Germinal center (tissue), 1 donor: Measurements from ENCODE around the gene DYNC2LI1.
"Not testable (repeated sequence)": the region's sequence is repeated elsewhere in the genome, so short reads cannot be mapped to it uniquely, and the experiment has no call there.

Source experiments
- DNase-seq: peaks from one replicate; pipeline ENCODE4 v3.0.0; 2012; ENCODE audit warnings: mixed read lengths, low spot score

DYNC2LI1 gene

DNA sequence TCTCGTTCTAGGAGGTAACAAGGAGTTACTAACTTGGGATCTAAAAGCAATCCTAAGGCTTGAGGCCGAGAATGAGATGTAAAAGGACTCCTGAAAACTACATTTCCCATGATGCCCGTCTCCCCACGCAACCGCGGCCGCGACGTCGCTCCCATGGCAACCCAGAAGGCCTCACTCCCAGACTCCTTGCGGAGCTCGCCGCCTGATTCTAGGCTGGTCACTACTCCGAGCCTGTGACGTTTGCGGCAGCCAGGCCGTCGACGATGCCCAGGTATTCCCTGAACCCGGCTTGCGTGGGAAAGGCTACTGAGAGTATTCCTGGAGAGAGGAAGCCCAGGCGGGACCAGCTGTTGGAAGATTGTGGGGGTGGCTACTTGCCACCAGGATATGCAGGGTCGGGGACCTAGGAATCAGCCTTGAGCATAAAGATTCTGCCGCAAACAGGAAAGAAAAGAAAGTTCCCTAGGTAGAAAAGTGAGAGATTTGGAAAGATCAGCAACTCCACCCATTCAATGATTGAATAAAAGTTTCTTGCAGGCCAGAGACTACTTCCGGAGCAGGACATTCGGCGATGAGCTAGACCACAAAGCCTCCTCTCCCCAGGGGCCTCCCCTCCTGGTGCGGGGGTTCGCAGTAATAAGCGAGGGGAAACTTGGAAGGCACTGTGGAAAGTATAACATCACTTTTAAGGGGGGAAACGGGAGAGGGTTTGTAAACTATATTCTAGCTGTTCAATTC lies at the start of gene DYNC2LI1:
TSS of gene DYNC2LI1 (plus strand) at position 164 of the 738 bp plus-strand sequence. CDS start at position 264, 100 bp downstream.
- peak; percentile 84 for DNase-seq

DNA sequence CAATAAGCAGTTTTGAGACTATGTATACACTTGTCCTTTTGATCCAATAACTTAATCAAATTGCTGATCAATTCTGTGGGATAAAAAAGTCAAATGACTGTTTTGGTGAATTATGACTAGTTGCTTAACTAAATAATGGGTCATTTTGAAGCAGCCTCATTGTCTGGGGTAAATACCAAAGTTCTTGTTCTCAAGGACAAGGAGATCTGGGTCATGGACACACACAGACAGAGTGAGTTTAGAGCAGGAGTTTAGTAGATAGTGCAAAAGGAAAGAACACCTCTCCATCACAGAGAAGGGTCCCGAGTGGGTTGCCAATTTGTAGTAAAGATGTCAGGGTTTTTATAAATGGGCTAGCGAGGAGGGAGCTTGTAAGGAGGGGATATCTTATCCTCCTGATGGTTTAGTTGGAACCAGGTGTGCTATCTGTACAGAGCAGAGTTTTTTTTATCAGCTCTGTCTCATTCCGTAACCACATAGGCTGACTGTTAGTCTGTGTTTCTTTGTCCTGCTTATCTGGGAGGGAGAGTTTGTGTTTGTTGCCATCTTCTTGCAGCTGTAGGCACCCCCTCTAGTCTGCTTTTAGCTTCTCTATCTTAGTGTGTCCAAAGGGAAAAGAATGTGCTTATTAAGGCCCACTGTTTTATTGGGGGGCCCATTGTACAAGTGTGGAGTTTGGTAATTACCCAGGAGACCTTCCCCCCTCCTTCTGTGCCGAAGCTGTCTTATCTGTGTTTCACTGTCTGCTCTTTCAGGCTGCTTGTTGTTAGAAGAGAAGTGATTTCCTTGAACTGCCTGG lies 48.9 kb upstream of the DYNC2LI1 start:
- DNase-seq, result no peak

DNA sequence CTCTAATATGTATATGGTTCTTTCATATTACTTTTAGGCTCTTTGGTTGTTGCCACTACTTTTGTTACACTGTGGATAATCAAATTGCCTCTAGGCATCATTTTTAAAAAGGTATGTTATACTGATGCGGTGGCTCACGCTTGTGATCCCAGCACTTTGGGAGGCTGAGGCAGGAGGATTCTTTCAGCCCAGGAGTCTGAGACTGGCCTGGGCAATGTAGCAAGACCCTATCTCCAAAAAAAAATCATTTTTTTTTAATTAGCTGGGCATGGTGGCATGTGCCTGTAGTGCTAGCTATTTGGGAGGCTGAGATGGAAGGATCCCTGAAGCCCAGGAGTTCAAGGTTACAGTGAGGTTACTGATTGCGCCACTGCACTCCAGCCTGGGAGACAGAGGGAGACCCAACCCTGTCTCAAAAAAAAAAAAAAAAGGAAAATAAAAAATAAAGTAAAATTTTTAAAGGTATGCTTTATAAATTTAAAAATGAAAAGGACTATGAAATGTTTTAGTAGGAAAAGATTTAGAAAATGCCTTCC lies 48.1 kb upstream of the DYNC2LI1 start:
- DNase-seq, result no peak

- not testable (repeated sequence) for DNase-seq
Observed at GRCh38 chr2:43726961-43727633, 46.7 kb upstream of the DYNC2LI1 start.

GRCh38 chr2:43727634-43728014 lies 46.2 kb upstream of the DYNC2LI1 start:
- DNase-seq, result no peak

DNA sequence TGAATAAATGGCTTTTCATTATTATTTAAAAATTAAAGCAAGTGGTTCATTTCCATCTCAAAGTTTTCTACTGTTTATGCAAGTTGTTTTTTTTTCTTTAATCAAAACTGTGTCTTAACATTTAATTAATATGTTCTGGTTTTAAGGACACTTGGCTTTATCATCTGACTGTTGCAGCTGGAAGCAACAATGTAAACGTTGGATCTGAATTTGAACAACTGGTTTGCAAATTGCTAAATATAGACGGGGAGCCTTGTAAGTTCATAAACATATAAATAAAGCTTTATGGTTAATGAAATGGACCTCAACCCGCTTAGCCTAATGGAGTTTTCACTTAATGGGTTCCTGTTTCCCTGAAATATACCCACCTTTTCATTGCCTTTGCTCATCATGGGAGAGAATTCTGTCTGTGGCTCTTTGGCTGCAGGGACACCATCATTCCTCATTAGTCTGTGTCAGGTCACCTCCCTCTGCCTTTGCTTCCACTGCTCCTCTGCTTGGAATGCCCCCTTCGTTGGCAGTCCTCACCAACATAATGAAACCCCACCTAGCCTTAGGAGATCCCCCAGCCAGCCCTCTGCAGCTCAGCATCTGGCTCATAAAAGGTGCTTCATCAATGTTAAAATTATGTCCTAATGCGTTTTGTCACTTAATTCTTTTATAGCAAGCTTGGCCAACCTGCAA lies 44.2 kb upstream of the DYNC2LI1 start:
- DNase-seq, result no peak

DNA sequence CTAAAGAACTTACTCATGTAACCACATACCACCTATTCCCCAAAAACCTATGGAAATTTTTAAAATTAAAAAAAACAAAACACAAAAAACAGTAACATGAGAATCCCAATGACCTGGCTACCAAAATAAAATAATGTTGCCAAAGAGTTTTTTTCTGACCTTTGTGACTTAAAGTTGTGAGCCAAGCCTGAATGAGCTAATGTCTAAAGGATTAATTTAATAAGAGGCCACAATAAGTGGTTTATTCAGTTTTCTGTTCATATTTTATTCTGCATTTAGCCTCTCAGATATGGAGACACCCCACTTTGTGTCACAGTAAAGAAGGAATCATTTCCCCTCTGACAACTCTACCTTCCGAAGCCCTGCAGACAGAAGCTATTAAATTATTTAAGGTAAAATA lies 42.6 kb upstream of the DYNC2LI1 start:
- DNase-seq, result no peak

DNA sequence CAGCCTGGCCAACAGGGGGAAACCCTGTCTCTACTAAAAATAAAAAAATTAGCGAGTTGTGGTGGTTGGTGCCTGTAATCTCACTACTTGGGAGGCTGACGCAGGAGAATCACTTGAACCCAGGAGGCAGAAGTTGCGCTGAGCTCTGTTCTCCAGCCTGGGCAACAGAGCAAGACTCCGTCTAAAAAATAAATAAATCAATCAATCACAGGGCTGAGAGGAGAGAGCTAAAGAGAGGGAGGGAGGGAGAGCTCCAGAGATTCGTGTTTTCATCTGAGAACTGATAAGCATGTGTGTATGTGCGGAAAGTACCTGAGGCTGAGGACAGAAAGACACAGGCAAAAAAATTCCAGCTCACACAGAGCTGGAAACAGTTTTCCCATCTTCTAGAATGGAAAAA lies 37.2 kb upstream of the DYNC2LI1 start:
- DNase-seq, result no peak

- no peak for DNase-seq
Observed at GRCh38 chr2:43737097-43737854, 36.6 kb upstream of the DYNC2LI1 start.

GRCh38 chr2:43737855-43738254 lies 36.0 kb upstream of the DYNC2LI1 start:
- no peak for DNase-seq

DNA sequence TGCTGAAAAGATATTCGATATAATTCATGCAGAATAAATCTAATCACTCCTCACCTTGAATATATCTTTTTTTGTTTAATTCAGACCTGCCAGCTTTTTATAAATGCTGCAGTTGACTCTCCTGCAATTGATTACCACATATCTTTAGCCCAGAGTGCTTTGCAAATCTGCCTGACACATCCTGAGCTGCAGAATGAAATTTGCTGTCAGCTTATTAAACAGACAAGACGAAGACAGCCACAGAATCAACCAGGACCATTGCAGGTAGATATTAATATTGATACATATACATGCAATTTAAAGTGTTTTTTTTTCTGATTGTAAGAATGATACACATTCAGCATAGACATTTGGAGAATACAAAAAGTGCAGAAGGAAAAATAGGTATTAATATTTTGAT lies 35.6 kb upstream of the DYNC2LI1 start:
- DNase-seq, result no peak

DNA sequence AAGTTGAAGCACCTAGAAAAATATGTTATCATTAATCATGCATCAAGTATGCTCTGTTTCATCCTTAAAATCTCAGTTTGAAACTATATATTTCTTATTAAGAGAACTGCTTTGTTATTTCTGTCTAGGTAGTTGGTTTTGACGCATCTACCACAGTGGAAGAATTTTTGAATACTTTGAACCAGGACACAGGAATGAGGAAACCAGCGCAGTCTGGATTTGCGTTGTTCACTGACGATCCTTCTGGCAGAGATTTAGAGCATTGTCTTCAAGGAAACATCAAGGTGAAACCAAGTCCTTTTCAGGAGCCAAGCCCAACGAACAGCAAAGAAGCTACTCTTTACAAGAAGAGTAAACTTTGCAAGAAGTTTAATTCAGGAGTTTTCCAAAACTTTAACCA lies 30.1 kb upstream of the DYNC2LI1 start:
- no peak for DNase-seq

DNA sequence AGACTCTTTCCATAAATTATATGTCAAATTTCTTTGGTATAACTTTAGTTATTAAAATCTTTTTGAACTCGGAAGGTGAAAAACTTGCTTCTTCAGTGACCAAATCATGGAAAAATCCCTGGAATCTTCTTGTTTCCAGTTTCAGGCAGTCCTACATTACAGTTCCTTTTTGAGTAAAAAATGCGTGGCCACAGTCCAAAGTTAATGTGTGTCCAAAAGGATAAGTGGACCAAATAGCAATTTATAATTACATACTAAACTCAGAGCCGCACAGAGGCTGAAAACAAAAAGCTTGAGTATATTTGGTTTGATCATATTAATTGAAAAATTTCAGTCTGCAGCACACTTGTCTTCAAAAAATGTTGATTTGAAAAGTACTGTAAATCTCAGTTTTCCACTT lies 28.4 kb upstream of the DYNC2LI1 start:
- DNase-seq, result no peak

GRCh38 chr2:43748333-43748732 lies 25.5 kb upstream of the DYNC2LI1 start:
- no peak for DNase-seq

DNA sequence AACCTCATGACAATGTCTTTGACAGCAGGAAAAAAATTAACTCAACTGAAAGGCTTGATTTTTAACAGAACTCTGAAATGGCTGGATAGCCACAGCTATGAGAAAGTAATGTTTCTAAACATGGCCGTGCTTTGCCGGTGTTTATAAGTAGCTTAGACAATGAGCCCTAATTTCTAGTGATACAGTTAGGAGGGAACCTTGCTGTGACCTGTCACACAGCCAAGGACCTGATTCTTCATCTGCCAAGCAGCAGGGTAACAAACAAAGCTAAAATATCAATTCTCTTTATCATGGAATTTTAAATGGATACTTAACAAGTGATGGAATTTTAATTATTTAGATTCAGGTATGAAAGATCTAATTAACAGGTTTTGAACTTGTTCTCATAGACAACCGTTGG lies 24.3 kb upstream of the DYNC2LI1 start:
- no peak for DNase-seq

DNA sequence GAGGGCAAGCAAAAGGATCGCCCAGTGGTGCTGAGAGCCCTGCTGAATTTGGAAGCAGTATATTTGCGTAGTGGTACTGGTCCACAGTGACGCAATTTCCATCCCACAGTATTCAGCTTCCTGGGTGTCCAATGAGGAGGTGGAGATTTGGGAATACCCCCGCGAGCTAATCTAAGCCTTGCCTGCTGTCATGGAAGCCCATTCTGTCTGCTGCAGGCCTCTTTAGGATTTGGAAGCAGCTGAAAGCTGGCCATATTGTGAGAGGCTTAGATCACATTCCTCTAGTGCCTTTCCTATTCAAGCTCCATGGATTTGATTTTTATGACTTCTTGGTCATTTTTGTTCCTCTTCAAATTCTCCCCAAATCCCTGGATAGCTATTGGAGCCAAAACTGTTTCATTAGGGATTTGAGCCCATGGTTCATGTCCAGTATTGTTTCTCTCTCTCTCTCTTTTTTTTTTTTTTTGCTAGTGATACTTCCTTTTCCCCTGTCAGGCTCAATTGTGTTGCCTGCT lies 22.3 kb upstream of the DYNC2LI1 start:
- DNase-seq, result no peak

DNA sequence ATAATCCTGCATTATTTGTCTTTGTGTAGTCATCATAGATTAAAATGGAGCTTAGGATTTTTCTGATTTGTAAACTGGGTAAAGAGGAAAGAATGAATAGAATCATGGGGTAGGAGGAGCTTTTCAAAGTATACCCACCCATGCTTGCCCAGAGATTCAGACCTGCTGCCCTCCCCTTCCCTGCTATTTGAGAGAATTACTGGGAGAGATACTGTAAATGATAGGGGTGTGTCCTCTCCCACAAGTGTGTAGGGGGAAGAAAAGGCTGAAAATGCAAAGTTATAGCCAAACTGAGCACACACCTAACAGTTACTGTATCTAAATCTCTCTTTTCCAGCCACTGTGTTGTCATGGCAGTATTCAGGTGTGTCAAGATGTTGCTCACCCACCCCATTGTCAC lies 21.5 kb upstream of the DYNC2LI1 start:
- no peak for DNase-seq

GRCh38 chr2:43754180-43754579 lies 19.7 kb upstream of the DYNC2LI1 start:
- no peak for DNase-seq

GRCh38 chr2:43758739-43759138 lies 15.1 kb upstream of the DYNC2LI1 start:
- no peak for DNase-seq

DNA sequence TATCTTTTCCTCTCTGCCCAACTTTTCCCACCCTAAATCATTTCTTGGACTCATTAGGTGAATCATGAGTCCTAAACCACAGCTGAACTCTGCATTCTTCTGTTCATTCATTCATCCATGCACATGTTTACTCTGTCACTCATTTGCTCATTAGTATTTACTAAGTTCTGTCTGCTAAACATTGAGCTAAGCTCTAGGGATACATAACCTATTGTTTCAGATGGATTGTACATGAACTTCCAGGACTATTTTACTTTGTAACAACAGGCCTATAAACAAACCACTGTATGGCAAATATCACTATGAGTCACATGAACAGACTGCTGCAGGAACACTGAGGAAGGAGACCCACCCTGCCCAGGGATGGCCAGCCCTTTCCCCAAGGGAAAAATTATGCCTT lies 14.6 kb upstream of the DYNC2LI1 start:
- no peak for DNase-seq

DNA sequence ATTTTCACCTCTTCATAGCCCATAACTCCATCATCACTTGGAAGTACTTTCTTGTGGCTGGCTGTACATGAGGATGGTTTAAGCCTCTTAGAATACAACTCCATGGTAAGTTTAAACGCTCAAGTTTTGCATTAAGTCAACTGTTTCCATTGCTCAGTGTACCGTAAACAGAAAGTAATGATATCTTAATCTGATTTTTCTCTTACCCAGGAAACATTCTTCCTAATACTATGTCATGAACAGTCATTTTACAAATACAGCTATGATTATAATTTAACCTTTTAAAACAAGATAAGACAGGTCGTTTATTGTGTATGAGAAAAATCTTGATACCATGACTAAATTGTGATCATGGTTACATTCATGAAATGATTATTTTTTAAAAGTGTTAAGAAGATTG lies 11.6 kb upstream of the DYNC2LI1 start:
- no peak for DNase-seq
